Pancreas (tissue), 10 donors: Measurements from ENCODE around the gene SFXN5. TPM values are rescaled to one million over a fixed set of nuclear protein-coding genes. Genes with fewer than 3 reads are reported as not detected.

Source experiments
- ATAC-seq, 4 donors: fragments of 200-7000 bp; cut with Tn5 transposase; one replicate each; pipeline versions ENCODE4 v1.8.0 to v1.9.1; 2020; ENCODE audit warnings: mild to moderate bottlenecking in 4 of 4, moderate library complexity in 4 of 4
- DNase-seq, 6 donors: peaks; one replicate each; pipeline ENCODE4 v3.0.0-alpha.2; 2020
- FAIRE-seq: peaks from 2 replicates; lab custom pipeline; 2012; peaks lifted over from hg19 to GRCh38; lab: Jason Lieb, UNC
- H3K27ac ChIP-seq, 4 donors: fragments of 200-600 bp; sonication (generic); 1 replicate in 3 of 4; 2 replicates in 1 of 4; pipeline versions ENCODE4 v1.5.0 to v1.8.0; 2020
- H3K27me3 ChIP-seq, 4 donors: fragments of 200-600 bp; one replicate each; pipeline ENCODE4 v1.8.0; 2021
- H3K36me3 ChIP-seq, 3 donors: fragments of 200-600 bp; sonication (generic) in 1 of 3; one replicate each; pipeline versions ENCODE4 v1.5.0 to v1.8.0; 2020 to 2021
- H3K4me1 ChIP-seq, 3 donors: fragments of 200-600 bp; one replicate each; pipeline ENCODE4 v1.8.0; 2021
- H3K4me3 ChIP-seq, 4 donors: fragments of 200-600 bp; sonication (generic) in 2 of 4; one replicate each; pipeline versions ENCODE4 v1.5.0 to v1.8.0; 2020 to 2021
- H3K9me3 ChIP-seq, 4 donors: fragments of 200-600 bp; one replicate each; pipeline ENCODE4 v1.8.0; 2021
- WGBS, 2 donors: extraction: QIAGEN DNeasy Blood & Tissue Kit; methylation state at CpG; one replicate each; pipeline ENCODE4 v1.1.7; 2013; 5-methylcytosine and 5-hydroxymethylcytosine counted together
- intact Hi-C, 3 donors: fragments of 100-400 bp; cut with DNase I; formaldehyde crosslinking; loops; one replicate each; pipeline versions ENCODE4 v1.11.1 to v1.14.2; 2022
- polyA plus RNA-seq, 2 donors: library from polyadenylated mRNA; stranded (reverse); fragments of 200-250 nt; gene quantifications; one replicate each; pipeline ENCODE4 v1.2.3, GENCODE V29; 2013
- total RNA-seq, 6 donors: library from RNA; stranded (reverse); fragmentation: NEBNext Ultra II Directional in 4 of 6; extraction: Animal tissue kit (Norgen Biotek cat#: 25700) in 4 of 6; gene quantifications; one replicate each; pipeline versions ENCODE4 v1.2.1 to v1.2.4, GENCODE V29; 2021 to 2023
- TF ChIP-seq, protein P1 (sequence below), 4 donors: fragments of 200-600 bp; sonication (generic) in 3 of 4; IDR thresholded peaks; one replicate each; pipeline versions ENCODE4 v1.5.0 to v1.8.0; 2021; ENCODE audit warnings: antibody characterized with exemption in 4 of 4
- donor health status: healthy with polysubstance abuse.
- donor health status: DM: no; HTN: no; CAD: no; lungs with moderate emphysema.
- donor health status: DM: no; HTN: no; CAD: no.
- donor health status: control.
- donor health status: control.
- donor health status: Bipolar disorder and iron deficiency.
- donor health status: DM: yes; HTN: yes; CAD: no.
- donor health status: DM: no; HTN: no; CAD: no.
- donor health status: DM: no; HTN: no; CAD: no.
- donor health status: DM: yes; HTN: yes; CAD: no.

SFXN5 gene
- total and polyA plus RNA-seq, 8 donors = 2.6 to 8.4 (median 5.4) TPM

DNA sequence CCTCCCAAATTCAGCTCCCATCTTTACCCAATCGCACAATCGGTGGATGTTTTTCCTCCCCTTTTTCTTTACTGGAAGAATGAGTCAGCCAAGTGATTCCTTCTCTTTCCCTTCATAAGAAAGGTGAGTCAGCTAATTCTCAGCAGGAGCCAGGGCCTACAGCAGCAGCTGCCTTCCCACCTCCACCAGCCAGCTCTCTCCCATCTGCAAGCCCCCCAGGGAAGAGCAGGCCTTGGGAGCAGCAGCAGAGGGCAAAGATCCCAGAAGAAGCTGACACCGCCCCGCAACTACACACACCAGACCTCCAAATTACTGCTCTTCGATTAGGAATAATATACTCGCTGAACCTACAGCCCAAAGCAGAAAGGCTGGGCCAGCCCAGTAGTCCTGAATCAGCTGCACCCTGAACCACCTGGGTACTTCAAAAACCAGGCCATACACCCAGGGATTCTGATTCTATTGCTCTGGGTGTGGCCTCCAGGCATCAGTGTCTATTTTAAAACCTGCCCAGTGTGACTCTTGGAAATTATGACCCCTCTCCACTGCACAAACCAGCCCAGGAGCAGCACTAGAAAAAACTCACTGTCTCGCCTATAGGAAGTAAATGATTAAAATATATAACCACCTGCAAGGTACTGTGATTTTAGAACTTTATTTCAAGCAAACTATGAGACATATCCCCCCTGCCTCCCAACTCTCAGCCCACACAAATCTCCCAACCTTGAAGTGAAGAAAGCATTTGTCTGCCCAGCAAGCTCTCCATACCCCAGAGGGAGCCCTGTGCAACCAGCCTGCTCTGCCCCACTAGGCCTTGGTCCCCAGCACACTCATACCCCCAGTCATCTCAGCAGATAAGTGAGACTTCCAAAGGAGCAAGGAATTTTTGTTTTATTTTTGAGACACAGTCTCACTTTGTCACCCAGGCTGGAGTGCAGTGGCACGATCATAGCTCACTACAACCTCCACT is 7.3 kb downstream of the SFXN5 start:
- intact Hi-C loops = no loop called here

DNA sequence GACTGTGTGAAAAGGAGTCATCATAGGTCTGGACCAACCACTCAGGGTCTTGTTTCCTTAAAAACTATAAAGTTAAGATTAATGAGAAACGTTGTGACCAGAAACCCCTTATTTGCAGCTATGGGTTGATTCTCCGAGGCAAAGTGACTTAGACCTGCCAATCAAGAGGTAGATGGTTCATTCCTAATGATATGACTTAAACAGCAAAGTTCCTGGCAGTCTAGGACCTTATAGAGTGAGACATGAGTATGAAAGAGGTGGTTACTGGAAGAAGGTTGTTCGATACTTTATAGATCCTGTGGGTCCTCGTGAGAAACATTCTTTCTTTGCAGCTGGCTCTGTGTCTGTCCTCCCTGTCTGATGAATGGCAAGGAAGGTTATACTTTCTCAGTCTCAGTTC is 8.0 kb downstream of the SFXN5 start:
- no peak overlapping the region for H3K4me3 ChIP-seq
- intact Hi-C loops = no loop called here
- no peak for ATAC-seq
- FAIRE-seq = no peak
- H3K36me3 ChIP-seq = no peaks in the 10 kb centered on the region
- no peaks in the 10 kb centered on the region for H3K27me3 ChIP-seq
- H3K4me1 ChIP-seq = no peaks in the 10 kb centered on the region
- no peaks in the 10 kb centered on the region for H3K9me3 ChIP-seq
- no peak for DNase-seq
- H3K27ac ChIP-seq = no peak overlapping the region
- WGBS, 2 donors = 54 to 59% methylated on average over 4 of the region's 4 CpGs
- TF ChIP-seq, protein P1, sequence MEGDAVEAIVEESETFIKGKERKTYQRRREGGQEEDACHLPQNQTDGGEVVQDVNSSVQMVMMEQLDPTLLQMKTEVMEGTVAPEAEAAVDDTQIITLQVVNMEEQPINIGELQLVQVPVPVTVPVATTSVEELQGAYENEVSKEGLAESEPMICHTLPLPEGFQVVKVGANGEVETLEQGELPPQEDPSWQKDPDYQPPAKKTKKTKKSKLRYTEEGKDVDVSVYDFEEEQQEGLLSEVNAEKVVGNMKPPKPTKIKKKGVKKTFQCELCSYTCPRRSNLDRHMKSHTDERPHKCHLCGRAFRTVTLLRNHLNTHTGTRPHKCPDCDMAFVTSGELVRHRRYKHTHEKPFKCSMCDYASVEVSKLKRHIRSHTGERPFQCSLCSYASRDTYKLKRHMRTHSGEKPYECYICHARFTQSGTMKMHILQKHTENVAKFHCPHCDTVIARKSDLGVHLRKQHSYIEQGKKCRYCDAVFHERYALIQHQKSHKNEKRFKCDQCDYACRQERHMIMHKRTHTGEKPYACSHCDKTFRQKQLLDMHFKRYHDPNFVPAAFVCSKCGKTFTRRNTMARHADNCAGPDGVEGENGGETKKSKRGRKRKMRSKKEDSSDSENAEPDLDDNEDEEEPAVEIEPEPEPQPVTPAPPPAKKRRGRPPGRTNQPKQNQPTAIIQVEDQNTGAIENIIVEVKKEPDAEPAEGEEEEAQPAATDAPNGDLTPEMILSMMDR (IDR thresholded peaks at IDR 0.05) = no peak

More for the DNA sequence above, 7.3 kb downstream of the SFXN5 start:
- ATAC-seq (peak in 3 of 4 donors; percentile 54 to 81 (median 69)), DNase-seq (no peak), FAIRE-seq (no peak)
- TF ChIP-seq, protein P1 (IDR thresholded peaks at IDR 0.05) = no peak
- H3K27me3 ChIP-seq = no peaks in the 10 kb centered on the region
- H3K4me1 ChIP-seq = no peaks in the 10 kb centered on the region
- H3K9me3 ChIP-seq = no peaks in the 10 kb centered on the region
- H3K36me3 ChIP-seq = no peaks in the 10 kb centered on the region
- no peak overlapping the region for H3K27ac ChIP-seq
- 79 to 85% methylated on average over 8 of the region's 8 CpGs for WGBS, 2 donors
- H3K4me3 ChIP-seq = no peak overlapping the region

DNA sequence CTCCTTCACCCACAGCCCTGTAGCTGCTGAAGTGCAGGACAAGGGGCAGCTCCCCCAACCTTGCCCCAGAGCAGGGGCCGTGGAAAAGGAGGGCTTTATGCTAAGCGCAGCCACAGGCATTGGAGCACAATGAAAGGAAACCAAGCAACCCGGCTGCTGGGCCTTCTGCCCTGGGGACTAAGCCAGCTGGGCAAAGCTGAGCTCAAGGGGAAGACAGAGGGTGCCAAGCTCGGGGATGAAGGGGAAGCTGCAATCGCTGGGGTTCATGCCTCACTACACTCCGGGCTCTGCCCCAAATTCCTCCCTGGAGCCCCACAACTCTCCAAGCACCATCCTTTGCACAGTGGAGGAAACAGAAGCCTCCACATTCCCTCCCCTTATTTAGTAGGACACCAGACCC is 12.4 kb downstream of the SFXN5 start:
- no peaks in the 10 kb centered on the region for H3K9me3 ChIP-seq
- H3K4me3 ChIP-seq = no peak overlapping the region
- no peak for FAIRE-seq
- H3K4me1 ChIP-seq = no peaks in the 10 kb centered on the region
- no peak for DNase-seq
- intact Hi-C loops = no loop called here
- no peak for ATAC-seq
- H3K27ac ChIP-seq = no peak overlapping the region
- TF ChIP-seq, protein P1 (IDR thresholded peaks at IDR 0.05) = no peak
- H3K27me3 ChIP-seq = no peaks in the 10 kb centered on the region
- peaks cover 0 to 4% (median 0%) of the 10 kb centered on the region in 3 donors for H3K36me3 ChIP-seq
- 91 to 93% methylated on average over 6 of the region's 6 CpGs for WGBS, 2 donors

DNA sequence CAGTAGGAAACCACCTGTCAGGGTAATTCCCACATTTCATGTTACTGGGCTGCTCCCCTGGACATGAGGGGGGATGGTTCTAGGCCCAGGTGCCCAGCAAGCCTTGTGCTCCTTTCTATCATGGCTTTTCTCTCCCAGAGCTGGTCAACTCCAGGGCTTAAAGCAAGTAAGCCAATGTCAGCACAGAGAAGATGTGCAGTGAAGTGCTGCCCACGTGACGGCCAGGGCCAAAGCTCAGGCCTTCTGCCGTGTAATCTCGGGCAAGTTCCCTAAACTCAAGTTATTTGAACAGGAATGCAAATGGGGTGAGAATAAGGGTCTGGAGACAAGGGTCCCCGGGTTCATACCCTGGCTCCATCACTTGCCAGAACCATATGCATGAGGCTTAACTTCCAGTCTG is 16.5 kb downstream of the SFXN5 start:
- Histone ChIP-seq H3K4me3 (no peak overlapping the region), H3K27me3 (no peaks in the 10 kb centered on the region), H3K4me1 (no peaks in the 10 kb centered on the region), H3K9me3 (no peaks in the 10 kb centered on the region), H3K36me3 (peaks cover 0 to 4% (median 0%) of the 10 kb centered on the region in 3 donors), H3K27ac (no peak overlapping the region)
- TF ChIP-seq, protein P1 (IDR thresholded peaks at IDR 0.05) = no peak
- FAIRE-seq = no peak
- intact Hi-C loops = no loop called here
- DNase-seq = no peak
- ATAC-seq = no peak
- WGBS, 2 donors = 83% methylated on average over 5 of the region's 5 CpGs
